Memory B cell (primary cell): ENCODE measurements around the gene AHNAK.
A peak's percentile ranks its signal among the peaks of the same experiment; 100 is the strongest.
"Not testable (repeated sequence)": the region's sequence is repeated elsewhere in the genome, so short reads cannot be mapped to it uniquely, and the experiment has no call there.

ENCODE experiments used
- ATAC-seq: fragments of 150-1000 bp; cut with Tn5 transposase; 2 replicates; pipeline ENCODE4 v1.10.0; 2021; ENCODE audit warnings: low read depth, mild to moderate bottlenecking, moderate library complexity
- DNase-seq, 2 donors: peaks; one replicate each; pipeline ENCODE4 v3.0.0; 2022; ENCODE audit warnings: low spot score in 2 of 2
- H3K27ac Mint-ChIP-seq: one replicate; pipeline ENCODE4 v1.8.0; 2022; ENCODE audit warnings: mild to moderate bottlenecking, moderate library complexity, mixed read lengths
- H3K27me3 Mint-ChIP-seq: one replicate; pipeline ENCODE4 v1.8.0; 2022; ENCODE audit warnings: mixed read lengths
- H3K36me3 Mint-ChIP-seq: one replicate; pipeline ENCODE4 v1.8.0; 2022; ENCODE audit warnings: mild to moderate bottlenecking, mixed read lengths
- H3K4me1 Mint-ChIP-seq: one replicate; pipeline ENCODE4 v1.8.0; 2022; ENCODE audit warnings: mixed read lengths
- H3K4me3 Mint-ChIP-seq: one replicate; pipeline ENCODE4 v1.8.0; 2022; ENCODE audit warnings: mild to moderate bottlenecking, moderate library complexity, mixed read lengths
- H3K9me3 Mint-ChIP-seq: one replicate; pipeline ENCODE4 v1.8.0; 2022; ENCODE audit warnings: mixed read lengths

The AHNAK gene

GRCh38 chr11:62565100-62565802 lies 18.6 kb upstream of the AHNAK start:
- no peaks in the 10 kb centered on the region for H3K27me3 Mint-ChIP-seq
- DNase-seq (no peak), ATAC-seq (no peak)
- H3K27ac Mint-ChIP-seq: no peak overlapping the region
- peaks cover 21% of the 10 kb centered on the region for H3K4me1 Mint-ChIP-seq
- H3K9me3 Mint-ChIP-seq: no peaks in the 10 kb centered on the region
- no peak overlapping the region for H3K4me3 Mint-ChIP-seq
- peaks cover 29% of the 10 kb centered on the region for H3K36me3 Mint-ChIP-seq

DNA sequence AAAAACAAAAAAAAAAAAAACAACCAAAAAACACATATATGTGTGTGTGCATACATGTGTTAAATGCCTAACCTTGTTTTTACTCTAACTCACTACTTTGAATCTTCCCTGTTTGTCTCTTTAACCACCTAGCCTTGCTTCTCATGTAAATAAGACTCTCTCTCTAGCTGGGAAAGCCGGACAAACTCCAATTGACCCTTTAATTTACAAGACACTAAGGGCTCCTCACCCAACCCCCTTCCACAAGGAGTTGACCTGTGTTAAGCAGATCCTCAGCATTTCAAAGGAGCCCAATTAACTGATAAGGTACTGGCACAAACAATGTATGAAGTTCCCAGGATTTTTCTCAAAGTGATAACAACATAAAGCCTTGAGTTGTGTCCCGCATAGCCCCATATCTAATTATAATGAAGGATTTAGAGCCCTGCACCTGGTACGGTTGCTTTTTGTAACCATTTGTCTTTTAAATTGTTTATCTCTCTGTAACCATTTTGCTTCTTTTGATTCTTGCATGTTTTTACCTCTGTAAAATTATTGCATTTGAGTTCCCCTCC lies 15.1 kb upstream of the AHNAK start:
- Mint-ChIP-seq H3K4me1 (peaks cover 26% of the 10 kb centered on the region), H3K27ac (peak overlapping the region; percentile 31), H3K36me3 (peaks cover 28% of the 10 kb centered on the region)
- not testable (repeated sequence) for ATAC-seq, DNase-seq, H3K4me3 Mint-ChIP-seq, H3K27me3 Mint-ChIP-seq, H3K9me3 Mint-ChIP-seq

- Mint-ChIP-seq H3K4me1 (peaks cover 34% of the 10 kb centered on the region), H3K4me3 (no peak overlapping the region), H3K27ac (peak overlapping the region; percentile 81), H3K9me3 (no peaks in the 10 kb centered on the region), H3K27me3 (no peaks in the 10 kb centered on the region), H3K36me3 (peaks cover 21% of the 10 kb centered on the region)
- DNase-seq (peak; percentile 73 to 74), ATAC-seq (peak; percentile 40)
Measured at GRCh38 chr11:62560566-62561103, 14.0 kb upstream of the AHNAK start.

DNA sequence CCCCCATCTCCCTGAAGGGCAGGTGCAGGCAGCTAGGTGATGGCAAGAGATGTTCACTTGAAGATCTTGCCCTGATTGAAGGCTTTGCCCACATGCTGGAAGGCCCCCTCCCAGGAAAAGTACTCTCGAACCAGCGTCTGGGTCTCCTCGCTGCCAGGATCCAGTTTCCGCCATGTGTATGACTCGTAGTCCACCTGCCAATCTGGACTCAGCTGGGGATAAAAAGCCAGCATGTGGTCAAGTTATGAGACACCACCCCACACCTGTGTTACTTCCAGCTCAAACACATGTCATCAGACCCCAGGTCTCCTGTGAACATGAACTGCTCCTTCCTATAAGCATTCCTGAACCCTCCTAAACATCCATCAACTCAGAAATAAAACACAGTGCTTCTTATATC lies 13.0 kb upstream of the AHNAK start:
- not testable (repeated sequence) for H3K4me3 Mint-ChIP-seq, H3K9me3 Mint-ChIP-seq, DNase-seq, ATAC-seq, H3K27me3 Mint-ChIP-seq
- peaks cover 21% of the 10 kb centered on the region for H3K36me3 Mint-ChIP-seq
- H3K4me1 Mint-ChIP-seq: peaks cover 36% of the 10 kb centered on the region
- H3K27ac Mint-ChIP-seq: peak overlapping the region; percentile 100

- H3K9me3 Mint-ChIP-seq: no peaks in the 10 kb centered on the region
- peaks cover 39% of the 10 kb centered on the region for H3K4me1 Mint-ChIP-seq
- H3K27ac Mint-ChIP-seq: peak overlapping the region; percentile 100
Measured at GRCh38 chr11:62559204-62559603, 12.6 kb upstream of the AHNAK start.

GRCh38 chr11:62558669-62559068 lies 12.1 kb upstream of the AHNAK start:
- ATAC-seq (no peak), DNase-seq (no peak)
- Mint-ChIP-seq H3K4me3 (no peak overlapping the region), H3K27me3 (no peaks in the 10 kb centered on the region), H3K9me3 (no peaks in the 10 kb centered on the region), H3K27ac (peak overlapping the region; percentile 100), H3K4me1 (peaks cover 42% of the 10 kb centered on the region), H3K36me3 (peaks cover 21% of the 10 kb centered on the region)

More at GRCh38 chr11:62559204-62559603, 12.6 kb upstream of the AHNAK start:
- Mint-ChIP-seq H3K4me3 (no peak overlapping the region), H3K36me3 (peaks cover 21% of the 10 kb centered on the region), H3K27me3 (no peaks in the 10 kb centered on the region)
- no peak for DNase-seq
- no peak for ATAC-seq

GRCh38 chr11:62556875-62557631 lies 10.4 kb upstream of the AHNAK start:
- H3K36me3 Mint-ChIP-seq: peaks cover 17% of the 10 kb centered on the region
- peaks cover 53% of the 10 kb centered on the region for H3K4me1 Mint-ChIP-seq
- ATAC-seq (no peak), DNase-seq (no peak)
- H3K4me3 Mint-ChIP-seq: peak overlapping the region; percentile 75
- H3K27me3 Mint-ChIP-seq: no peaks in the 10 kb centered on the region
- peak overlapping the region; percentile 100 for H3K27ac Mint-ChIP-seq
- H3K9me3 Mint-ChIP-seq: no peaks in the 10 kb centered on the region

DNA sequence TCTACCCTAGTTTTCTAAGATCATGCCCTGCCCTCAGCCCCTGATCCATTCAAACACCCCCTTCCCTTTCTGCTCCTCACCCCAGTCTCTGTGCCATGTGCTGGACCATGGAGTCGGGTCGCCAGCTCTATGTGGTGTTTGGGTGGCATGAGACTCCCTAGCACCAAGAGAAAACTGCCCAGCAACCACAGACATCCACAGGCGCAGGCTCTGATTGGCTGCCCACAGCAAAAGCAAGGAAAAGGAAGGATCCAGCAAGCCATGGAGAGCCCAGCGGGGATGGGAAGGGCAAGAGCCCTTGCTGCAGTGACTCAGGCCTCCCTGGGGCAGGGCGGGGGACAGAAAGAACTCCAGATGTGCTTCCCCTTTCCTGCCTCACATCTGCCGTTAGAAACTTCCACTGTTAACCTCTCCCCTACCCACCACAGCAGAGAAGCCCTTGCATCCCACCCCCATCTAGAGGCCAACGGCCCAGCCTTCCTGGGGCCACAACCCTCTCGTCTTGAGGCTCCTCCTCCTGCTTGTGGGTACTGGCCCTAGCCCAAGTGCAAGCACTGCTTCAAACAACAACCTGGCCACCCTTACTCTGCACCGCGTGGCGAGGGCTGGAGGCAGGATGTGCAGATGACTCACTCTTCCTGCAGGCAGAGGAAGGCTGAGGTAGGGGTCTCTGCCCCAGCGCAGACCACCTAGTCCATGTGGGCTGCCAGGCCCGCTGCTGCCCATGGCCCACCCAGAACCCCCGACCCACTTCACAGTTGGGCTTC lies 9.7 kb upstream of the AHNAK start:
- Mint-ChIP-seq H3K27ac (peak overlapping the region; percentile 100), H3K27me3 (no peaks in the 10 kb centered on the region), H3K9me3 (no peaks in the 10 kb centered on the region), H3K4me3 (peak overlapping the region; percentile 75), H3K36me3 (peaks cover 13% of the 10 kb centered on the region), H3K4me1 (peaks cover 57% of the 10 kb centered on the region)
- DNase-seq: peak in 1 of 2 donors; percentile 50
- ATAC-seq: peak; percentile 13

DNA sequence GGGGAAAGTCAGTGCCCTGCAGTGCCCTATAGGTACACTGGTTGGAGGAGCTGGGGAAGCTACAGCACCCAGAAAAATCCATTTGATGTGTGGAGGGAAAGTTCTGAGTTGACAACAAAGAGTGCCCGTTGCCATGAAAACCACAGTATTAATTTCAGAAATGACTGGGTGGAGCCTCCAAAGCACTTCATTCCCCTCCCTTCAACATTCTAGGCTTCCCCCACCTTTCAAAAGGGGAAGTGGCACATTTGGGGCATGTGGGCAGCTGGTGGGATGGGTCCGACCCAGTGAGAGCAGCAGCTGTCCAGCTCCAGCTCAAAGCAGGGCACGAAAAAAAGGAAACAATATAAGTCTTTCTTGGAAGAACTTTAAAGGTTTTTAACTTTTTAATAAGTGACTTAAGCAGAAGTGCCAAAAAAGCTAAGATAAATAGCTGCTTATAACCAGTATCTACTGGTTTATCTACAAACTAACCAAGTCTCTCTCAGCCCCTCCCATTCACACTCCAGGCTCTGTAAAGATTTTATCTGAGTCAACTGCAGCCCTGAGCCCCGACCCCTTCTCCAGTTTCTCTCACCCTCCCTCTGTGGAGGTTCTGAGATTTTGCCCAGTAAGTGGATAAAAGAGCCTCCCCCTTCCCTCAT lies 9.0 kb upstream of the AHNAK start:
- DNase-seq (peak; percentile 68 to 87), ATAC-seq (peak; percentile 57)
- no peaks in the 10 kb centered on the region for H3K27me3 Mint-ChIP-seq
- H3K27ac Mint-ChIP-seq: peak overlapping the region; percentile 100
- peaks cover 12% of the 10 kb centered on the region for H3K36me3 Mint-ChIP-seq
- peaks cover 59% of the 10 kb centered on the region for H3K4me1 Mint-ChIP-seq
- H3K9me3 Mint-ChIP-seq: no peaks in the 10 kb centered on the region
- H3K4me3 Mint-ChIP-seq: peak overlapping the region; percentile 75

DNA sequence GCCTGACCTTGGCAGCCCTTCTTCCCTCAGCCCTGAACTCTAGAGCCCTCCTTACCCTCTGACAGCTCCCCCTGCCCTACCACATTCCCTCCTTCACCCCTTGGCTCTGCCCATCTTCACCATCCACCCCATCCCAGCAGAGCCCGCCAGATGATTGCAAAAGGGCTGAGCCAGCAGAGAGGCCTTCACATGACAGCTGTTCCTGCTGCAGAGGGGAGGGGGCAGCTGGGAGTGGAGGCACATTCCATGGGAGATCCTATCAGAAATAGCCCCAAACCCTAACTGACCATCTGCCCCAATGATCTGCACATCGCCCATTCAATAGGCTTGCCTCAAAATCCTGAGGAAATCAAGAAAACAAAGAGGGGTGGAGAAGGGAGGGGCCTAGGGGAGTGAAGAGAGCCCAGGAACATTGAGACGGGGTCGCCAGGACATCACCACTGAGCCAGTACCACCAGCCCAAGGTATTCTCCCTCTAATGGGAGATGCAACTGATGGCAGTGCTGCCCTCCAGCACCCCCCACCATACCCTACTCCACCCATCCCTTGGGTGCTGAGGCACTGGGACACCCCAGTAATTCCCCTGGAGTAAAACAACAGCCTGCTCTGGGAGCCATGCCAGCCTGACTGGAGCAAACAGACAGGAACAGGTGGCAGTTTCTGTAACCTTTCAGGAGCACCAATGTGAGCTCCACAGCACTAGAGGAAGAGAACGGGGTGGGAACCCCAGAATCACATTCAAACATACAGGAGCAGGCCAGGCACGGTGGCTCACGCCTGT lies 8.0 kb upstream of the AHNAK start:
- H3K27me3 Mint-ChIP-seq: no peaks in the 10 kb centered on the region
- no peaks in the 10 kb centered on the region for H3K9me3 Mint-ChIP-seq
- H3K36me3 Mint-ChIP-seq: peaks cover 7% of the 10 kb centered on the region
- peak overlapping the region; percentile 45 for H3K4me3 Mint-ChIP-seq
- peak overlapping the region; percentile 100 for H3K27ac Mint-ChIP-seq
- DNase-seq: no peak
- ATAC-seq: no peak
- H3K4me1 Mint-ChIP-seq: peaks cover 61% of the 10 kb centered on the region

- Mint-ChIP-seq H3K36me3 (peaks cover under 1% of the 10 kb centered on the region), H3K4me1 (peaks cover 61% of the 10 kb centered on the region), H3K27me3 (no peaks in the 10 kb centered on the region), H3K9me3 (no peaks in the 10 kb centered on the region), H3K4me3 (peak overlapping the region; percentile 9), H3K27ac (peak overlapping the region; percentile 100)
- ATAC-seq: no peak
- DNase-seq: no peak
Measured at GRCh38 chr11:62553839-62554361, 7.3 kb upstream of the AHNAK start.

DNA sequence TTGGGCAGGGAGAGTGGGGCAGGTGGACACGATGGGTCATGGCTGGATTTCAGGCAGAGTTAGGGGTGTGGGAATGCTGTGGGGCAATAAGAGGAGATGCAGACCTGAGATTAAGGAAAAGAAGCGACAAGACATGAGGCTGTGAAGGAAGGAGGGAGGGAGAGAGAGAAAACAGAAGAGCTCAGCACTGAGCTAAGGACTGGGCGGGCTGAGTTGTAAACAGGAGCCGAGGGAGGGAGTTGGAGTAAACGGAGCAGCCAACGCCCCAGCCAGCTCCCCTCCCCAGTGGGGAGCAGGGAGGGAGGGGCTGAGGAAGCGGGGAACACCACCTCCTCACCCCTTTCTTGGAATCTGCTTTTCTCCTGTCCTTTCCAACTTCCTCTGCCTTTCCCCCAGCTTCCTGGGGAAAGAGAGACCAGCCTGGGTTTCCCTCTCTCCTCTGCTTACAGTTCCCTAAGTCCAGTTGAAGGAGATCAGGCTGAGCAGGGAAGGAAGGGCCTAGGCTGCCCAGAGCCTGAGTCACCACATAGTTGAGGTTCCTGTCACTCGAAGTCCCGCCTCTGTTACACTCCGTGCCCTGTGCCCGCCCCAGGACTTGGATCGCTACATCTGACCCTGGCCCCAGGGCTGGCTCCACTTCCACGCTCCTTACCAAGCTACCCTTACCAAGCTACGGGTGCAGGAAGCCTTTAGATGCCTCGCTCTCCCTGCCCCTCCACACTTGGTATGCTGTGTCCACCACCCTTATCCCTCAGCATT lies 6.7 kb upstream of the AHNAK start:
- DNase-seq: peak in 1 of 2 donors; percentile 54
- Mint-ChIP-seq H3K4me1 (peaks cover 61% of the 10 kb centered on the region), H3K36me3 (no peaks in the 10 kb centered on the region), H3K27me3 (no peaks in the 10 kb centered on the region), H3K4me3 (peak overlapping the region; percentile 66), H3K27ac (peak overlapping the region; percentile 100), H3K9me3 (no peaks in the 10 kb centered on the region)
- peak; percentile 7 for ATAC-seq
